ELF-1 (cell line): ENCODE measurements around the gene RNU6-1.
A peak's percentile ranks its signal among the peaks of the same experiment; 100 is the strongest.

Experiments used
- DNase-seq: peaks from one replicate; pipeline ENCODE4 v3.0.0-alpha.2; 2016; ENCODE audit warnings: low read depth, low spot score

The RNU6-1 gene

GRCh38 chr15:67833710-67834511 lies 5.9 kb downstream of the RNU6-1 start:
- peak; percentile 83 for DNase-seq

DNA sequence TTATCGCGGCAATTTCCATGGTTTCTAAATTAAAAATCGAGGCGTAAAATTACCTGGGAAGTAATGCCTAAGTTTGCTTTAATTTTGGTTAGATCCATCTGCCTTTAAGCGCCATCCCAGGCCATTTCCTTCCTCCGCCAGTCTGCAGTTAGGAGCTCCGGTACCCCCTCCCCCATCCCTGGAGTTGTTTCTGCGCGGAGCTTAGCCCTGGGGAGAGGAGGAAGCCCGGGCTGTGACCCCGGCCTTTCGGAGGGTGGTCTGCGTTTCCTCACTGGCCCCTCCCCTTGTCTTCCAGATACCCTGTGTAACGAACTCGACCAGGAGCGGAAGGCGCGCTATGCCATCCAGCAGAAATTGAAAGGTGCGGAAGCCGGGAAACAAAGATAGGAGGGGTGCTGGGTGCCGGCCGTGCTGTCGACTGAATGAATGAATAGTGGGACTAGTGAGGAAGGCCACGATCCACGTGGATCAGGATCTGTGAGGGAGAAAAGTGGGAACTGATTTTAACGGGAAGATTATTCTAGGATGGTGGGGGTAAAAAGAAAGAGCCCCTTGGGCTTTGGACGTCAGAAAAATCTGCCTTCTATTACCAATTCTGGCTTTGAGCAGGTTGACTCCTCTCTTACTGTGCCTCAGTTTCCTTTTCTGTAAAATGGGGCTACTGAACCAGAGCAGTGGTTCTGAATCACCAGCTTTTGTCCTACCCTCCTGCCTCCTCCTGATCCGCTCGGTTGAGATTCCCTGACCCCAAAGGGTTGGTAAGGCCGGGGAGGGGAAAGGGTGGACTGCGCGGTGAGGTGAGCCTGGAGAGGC lies 6.7 kb downstream of the RNU6-1 start:
- DNase-seq: peak; percentile 84

DNA sequence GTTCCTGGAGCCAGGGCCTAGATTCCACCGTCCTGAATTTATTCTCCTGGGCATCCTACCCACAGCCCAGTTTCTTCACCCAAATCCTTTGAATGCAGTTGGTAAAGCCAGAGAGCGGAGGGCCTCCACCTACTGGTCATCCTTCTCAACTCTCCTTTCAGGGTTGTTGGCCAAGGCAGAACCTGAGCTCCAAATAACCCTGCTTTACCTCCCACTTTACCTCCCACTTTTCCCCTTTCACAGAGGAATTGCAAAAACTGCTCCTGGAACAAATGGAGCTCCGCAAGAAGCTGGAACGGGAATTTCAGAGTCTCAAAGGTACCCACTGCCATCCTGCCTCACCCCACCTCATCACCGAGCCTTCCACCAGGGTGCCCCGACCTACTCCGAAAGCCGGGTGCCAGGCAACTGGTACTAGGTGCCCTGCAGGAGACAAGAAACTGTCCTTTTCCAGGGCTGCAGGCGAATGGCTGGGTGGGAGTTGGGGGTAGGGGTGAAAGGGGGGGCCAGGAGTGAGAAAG lies 7.8 kb downstream of the RNU6-1 start:
- DNase-seq: peak; percentile 60

DNA sequence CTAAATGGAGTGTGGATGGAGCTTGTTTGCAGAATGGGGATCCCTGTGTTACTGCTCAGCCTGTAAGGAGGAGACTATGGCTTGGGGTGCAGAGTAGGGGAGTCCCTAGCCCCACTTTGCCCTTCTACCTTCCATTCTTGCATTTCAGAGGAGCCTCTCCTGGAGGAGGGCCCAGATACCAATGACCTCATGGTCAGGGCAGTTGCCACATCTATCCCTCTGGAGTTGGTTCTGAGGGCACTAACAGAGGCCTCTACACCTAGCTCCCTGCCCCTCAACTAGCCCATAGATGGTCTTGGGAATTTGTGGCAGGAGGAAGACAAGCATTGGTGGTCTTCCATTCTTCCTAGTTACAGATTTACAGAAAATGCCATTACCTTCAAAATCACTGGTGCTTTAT lies 8.5 kb downstream of the RNU6-1 start:
- no peak for DNase-seq

DNA sequence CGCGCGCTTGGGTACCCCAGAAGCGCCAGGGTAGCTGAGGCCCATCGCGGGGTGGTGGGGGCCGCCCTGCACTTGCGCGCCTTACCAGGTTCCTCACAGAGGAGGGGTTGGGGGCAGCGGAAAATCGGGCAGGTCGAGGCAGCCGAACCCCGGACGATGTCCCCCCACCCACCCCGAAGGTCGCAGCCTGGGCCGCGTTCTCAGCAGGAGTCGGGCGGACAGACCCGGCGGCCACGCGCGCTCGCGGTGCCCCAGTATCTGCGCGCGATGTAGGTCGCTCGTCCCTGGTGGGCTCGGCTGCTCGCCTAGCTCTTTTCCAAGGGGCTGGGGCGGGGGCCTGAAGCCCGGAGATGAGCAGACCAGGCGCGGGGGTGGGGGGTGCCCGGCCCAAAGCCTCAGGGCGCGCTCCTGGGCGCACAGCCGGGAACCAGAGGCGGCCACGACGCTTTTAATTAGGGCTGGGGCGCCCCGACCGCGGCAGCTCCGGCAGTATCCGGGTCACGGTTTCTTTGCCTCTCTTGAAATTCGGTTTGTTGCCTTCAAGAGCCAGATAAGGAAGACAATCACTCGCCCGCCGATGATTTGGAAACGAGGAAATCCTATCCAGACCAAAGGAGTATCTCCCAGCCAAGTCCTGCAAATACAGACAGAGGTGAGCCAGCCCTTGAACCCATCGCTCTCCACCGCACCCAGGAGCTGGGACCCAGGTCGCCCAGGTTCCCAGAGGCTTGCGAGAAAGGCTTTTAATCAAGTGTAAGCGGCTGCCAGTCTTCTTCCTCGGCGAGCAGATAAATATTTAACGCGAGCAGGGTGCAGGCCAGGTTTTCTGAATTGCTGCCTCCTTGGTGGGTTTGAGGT lies 10.0 kb downstream of the RNU6-1 start:
- DNase-seq: peak; percentile 31

DNA sequence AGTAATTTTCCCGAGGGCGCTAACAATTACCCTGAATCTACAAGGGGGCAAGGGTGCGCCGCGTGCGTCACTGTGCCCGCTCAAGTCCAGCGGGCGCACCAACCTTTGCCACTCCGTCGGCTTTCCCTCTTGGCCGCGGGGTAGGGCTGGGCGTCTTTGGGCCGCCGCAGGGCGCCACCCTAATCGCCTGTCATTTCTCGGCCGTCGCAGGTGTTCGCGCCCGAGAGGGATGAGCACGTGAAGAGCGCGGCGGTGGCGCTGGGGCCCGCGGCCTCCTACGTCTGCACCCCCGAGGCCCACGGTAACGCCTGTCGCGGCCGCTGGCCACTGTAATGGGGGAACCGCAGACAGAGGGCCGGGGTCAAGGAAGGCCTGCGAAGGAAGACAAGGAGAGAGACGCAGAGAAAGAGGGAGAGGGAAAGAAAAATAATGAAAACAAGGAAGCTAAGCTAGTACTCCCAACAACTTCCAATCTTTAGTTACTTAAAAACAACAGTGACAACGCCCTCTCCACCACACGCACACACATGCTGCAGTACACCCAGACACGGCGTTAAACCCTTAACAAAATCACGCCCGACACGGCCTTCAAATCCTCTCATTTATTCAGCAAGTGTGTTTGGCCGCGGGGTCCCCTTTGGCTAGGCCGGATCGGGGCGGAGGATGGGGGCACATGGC lies 10.7 kb downstream of the RNU6-1 start:
- no peak for DNase-seq

GRCh38 chr15:67828278-67828968 lies 11.4 kb downstream of the RNU6-1 start:
- DNase-seq: peak; percentile 21

DNA sequence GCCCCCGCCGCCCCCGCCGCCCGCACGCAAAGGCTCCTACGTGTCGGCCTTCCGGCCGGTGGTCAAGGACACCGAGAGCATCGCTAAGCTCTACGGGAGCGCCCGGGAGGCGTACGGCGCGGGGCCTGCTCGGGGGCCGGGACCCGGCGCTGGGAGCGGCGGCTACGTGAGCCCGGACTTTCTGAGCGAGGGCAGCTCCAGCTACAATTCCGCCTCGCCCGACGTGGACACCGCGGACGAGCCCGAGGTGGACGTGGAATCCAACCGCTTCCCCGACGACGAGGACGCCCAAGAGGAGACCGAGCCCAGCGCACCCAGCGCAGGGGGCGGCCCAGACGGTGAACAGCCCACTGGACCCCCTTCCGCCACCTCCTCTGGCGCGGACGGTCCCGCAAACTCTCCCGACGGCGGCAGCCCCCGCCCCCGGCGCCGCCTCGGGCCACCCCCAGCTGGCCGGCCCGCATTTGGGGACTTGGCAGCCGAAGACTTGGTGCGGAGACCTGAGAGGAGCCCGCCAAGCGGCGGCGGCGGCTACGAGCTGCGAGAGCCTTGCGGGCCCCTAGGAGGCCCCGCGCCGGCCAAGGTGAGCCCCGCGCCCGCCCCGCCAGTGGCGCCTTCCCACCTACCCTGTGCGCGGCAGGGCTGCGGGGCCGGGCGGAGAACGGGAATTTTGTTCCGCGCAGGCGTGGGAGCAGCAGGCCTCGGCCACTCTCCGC lies 12.1 kb downstream of the RNU6-1 start:
- DNase-seq: peak; percentile 36

- DNase-seq: peak; percentile 14
Measured at GRCh38 chr15:67826717-67827561, 12.9 kb downstream of the RNU6-1 start.

- peak; percentile 67 for DNase-seq
Measured at GRCh38 chr15:67825881-67826716, 13.7 kb downstream of the RNU6-1 start.

- DNase-seq: peak; percentile 64
Measured at GRCh38 chr15:67824976-67825880, 14.6 kb downstream of the RNU6-1 start, which contains the start of gene SKOR1. Gene SKOR1 (plus strand): TSS chr15:67825509. CDS start chr15:67825603, 94 bp downstream.

DNA sequence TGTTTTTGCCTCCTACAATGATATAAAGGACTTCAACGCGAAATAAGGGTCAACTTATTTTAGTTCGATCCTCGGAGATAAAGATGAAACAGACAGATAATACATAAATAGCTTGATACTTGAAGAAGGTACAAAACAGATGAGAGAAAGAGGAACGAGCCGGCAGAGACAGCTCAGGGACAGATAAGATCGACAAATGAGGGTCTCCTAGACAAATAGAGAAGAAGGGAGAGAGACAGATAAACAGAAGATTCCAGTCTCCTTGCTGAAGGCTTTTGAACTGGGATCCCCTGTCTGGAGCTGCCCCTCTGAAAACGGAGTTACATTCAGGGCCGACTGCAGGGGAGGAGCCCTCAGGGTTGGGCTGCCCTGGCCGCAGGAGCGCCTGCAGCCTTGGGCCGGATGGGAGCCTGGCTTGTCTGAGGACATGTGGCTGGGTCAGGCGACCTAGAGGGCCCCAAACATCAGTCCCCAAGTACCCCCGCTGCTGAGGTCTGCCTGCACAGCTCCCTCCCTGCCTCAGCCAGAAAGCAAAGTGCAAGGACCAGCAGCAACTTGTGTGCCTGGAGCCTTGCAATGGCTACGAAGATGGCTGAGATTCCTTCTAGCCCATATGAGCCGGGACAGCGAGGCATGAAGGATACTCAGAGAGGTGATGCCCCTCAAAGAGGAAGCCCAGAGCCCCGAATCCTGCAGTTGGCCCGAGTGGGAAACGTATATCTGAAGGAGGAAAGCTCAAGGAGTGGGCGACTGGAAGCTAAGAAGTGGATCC lies 15.5 kb downstream of the RNU6-1 start:
- peak; percentile 20 for DNase-seq

- DNase-seq: peak; percentile 43
Measured at GRCh38 chr15:67823314-67824196, 16.3 kb downstream of the RNU6-1 start.

DNA sequence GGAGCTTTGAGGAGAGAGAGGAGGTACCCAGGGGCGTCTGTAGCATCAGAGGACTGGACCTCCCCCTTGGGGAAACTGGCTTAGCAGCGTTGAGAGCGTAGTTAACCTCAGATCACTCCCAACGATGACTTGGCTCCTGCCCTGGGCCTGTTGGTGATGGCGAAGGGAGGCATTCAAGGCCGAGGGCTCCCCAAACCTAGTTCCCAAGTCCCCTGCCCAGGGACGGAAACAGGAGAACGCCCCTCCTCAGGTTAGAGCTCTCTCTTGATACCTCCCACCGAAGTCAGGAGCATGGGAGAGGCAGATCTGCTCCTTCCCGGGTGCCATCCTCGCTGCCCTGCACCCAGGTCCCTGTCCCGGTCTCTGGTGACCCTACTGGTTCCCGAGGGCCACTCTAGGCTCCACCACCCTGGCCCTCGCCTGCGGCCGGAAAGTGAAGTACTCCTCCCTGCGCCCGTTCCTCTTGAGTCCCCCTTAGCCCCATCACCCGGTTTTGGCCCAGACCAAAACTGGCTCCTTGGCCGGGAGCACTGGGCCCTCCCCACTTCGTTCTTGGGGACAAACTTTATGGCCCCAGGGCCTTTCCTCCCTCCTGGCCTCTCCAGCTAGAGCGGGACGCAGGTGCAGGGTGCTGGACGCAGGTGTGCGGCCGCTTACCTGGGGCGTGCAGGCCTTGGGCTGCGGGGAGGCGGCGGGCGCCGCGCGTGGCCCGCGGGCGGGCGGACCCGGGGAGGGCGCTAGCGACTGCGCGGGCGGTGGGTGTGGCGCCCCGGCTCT lies 17.1 kb downstream of the RNU6-1 start:
- DNase-seq: no peak
